Measurements from ENCODE around the gene KBTBD13. TPM values are rescaled to one million over a fixed set of nuclear protein-coding genes. Genes with fewer than 3 reads are reported as not detected.

Gene KBTBD13
- total and polyA plus RNA-seq, 2 experiments from 2014 or later, result not detected

- TF ChIP-seq, protein P1, sequence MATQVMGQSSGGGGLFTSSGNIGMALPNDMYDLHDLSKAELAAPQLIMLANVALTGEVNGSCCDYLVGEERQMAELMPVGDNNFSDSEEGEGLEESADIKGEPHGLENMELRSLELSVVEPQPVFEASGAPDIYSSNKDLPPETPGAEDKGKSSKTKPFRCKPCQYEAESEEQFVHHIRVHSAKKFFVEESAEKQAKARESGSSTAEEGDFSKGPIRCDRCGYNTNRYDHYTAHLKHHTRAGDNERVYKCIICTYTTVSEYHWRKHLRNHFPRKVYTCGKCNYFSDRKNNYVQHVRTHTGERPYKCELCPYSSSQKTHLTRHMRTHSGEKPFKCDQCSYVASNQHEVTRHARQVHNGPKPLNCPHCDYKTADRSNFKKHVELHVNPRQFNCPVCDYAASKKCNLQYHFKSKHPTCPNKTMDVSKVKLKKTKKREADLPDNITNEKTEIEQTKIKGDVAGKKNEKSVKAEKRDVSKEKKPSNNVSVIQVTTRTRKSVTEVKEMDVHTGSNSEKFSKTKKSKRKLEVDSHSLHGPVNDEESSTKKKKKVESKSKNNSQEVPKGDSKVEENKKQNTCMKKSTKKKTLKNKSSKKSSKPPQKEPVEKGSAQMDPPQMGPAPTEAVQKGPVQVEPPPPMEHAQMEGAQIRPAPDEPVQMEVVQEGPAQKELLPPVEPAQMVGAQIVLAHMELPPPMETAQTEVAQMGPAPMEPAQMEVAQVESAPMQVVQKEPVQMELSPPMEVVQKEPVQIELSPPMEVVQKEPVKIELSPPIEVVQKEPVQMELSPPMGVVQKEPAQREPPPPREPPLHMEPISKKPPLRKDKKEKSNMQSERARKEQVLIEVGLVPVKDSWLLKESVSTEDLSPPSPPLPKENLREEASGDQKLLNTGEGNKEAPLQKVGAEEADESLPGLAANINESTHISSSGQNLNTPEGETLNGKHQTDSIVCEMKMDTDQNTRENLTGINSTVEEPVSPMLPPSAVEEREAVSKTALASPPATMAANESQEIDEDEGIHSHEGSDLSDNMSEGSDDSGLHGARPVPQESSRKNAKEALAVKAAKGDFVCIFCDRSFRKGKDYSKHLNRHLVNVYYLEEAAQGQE (IDR thresholded peaks at IDR 0.05; ENCODE audit: unreplicated experiment), result no peak
Observed at GRCh38 chr15:65049418-65049840, 27.1 kb upstream of the KBTBD13 start (continued).

- Mint-ChIP-seq H3K36me3 (ENCODE audit: low read depth) (no peaks in the 10 kb centered on the region), H3K9me3 (no peaks in the 10 kb centered on the region), H3K4me3 (no peak overlapping the region; the same call in 2 of the 3 replicates), H3K27ac (no peak overlapping the region), H3K27me3 (ENCODE audit: insufficient read depth, low read depth, poor library complexity) (peaks cover 10% of the 10 kb centered on the region), H3K4me1 (peaks cover 7% of the 10 kb centered on the region; the same call in 2 of the 3 replicates)
- Histone ChIP-seq H3K4me1 (ENCODE audit: insufficient read depth) (no peaks in the 10 kb centered on the region), H3K9me2 (ENCODE audit: insufficient read depth) (no peaks in the 10 kb centered on the region), H3K27ac (ENCODE audit: low read depth) (no peak overlapping the region), H3K4me2 (no peak overlapping the region), H3K36me3 (ENCODE audit: insufficient read depth) (no peaks in the 10 kb centered on the region), H3K79me2 (replicated peaks; ENCODE audit: insufficient read depth) (no peaks in the 10 kb centered on the region), H2AFZ (no peak overlapping the region), H3K27me3 (ENCODE audit: insufficient read depth) (no peaks in the 10 kb centered on the region), H3K4me3 (no peak overlapping the region), H4K20me1 (replicated peaks; ENCODE audit: insufficient read depth) (no peaks in the 10 kb centered on the region), H3F3A (replicated peaks; ENCODE audit: low read depth) (0 out of 2 replicates have a peak, but pooled peaks cover 4% of the 10 kb centered on the region)
- no peak for TF ChIP-seq ZNF462 (CRISPR knock-in tag; IDR thresholded peaks at IDR 0.05)
- TF ChIP-seq, protein P1 (IDR thresholded peaks at IDR 0.05; ENCODE audit: unreplicated experiment), result no peak
- TF ChIP-seq JUNB (IDR thresholded peaks at IDR 0.05; ENCODE audit: unreplicated experiment), result no peak
- no peak for TF ChIP-seq EZH2phosphoT487 (IDR thresholded peaks at IDR 0.05; ENCODE audit: unreplicated experiment)
- TF ChIP-seq ZNF331 (CRISPR knock-in tag; IDR thresholded peaks at IDR 0.05; ENCODE audit: low read depth), result no peak
- TF ChIP-seq NANOG (IDR thresholded peaks at IDR 0.05; ENCODE audit: borderline replicate concordance), result no peak
- TF ChIP-seq CREB1 (CRISPR knock-in tag; IDR thresholded peaks at IDR 0.05; ENCODE audit: low read depth), result no peak
- TF ChIP-seq ZNF114 (CRISPR knock-in tag; IDR thresholded peaks at IDR 0.05), result no peak
- DNase-seq (ENCODE audit: low spot score) (no peak), ATAC-seq (no peak)
Observed at GRCh38 chr15:65050270-65050669, 26.3 kb upstream of the KBTBD13 start.
